GM19025 (cell line): ENCODE data around the gene CDR2L.
"Not testable (repeated sequence)": the region's sequence is repeated elsewhere in the genome, so short reads cannot be mapped to it uniquely, and the experiment has no call there.

ENCODE experiments used
- ATAC-seq: cut with Tn5 transposase; IDR thresholded peaks from one replicate; pipeline ENCODE4 v1.9.1; 2021; ENCODE audit warnings: mild to moderate bottlenecking, low read depth, moderate library complexity; ENCODE audit not compliant: unreplicated experiment

Gene CDR2L

GRCh38 chr17:74979408-74980146 lies 7.9 kb upstream of the CDR2L start:
- no peak for ATAC-seq

DNA sequence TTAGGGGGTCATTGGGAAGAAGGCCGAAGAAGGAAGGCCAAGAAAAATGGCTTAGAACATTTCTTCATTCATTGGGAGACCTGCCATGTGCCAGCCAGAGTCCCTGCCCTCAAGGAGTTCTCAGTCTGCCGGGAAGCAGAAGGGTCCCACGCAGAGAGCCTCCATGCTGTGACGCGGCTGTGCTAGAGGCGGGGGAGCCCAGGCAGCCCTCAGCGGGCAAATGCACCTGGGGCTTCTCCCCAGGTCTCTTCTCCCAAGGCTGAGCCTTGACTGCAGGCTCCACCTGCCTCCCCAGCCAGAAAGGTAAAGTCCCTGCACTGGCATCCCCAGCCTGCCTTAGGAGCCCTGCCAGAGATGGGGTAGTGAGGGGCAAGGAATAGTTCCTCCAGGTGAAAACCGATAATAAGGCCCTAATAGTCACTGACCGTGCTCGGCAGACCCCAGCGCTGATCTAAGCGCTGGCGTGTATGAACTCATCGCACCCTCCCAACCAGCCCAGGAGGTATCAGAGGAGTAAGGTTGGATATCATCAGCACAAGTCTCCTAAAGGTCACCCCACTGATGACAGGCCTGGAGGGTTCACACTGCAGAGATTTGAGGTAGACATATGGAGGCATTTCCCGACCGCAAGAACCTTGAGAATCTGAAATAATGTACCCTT lies 6.0 kb upstream of the CDR2L start:
- no peak for ATAC-seq

DNA sequence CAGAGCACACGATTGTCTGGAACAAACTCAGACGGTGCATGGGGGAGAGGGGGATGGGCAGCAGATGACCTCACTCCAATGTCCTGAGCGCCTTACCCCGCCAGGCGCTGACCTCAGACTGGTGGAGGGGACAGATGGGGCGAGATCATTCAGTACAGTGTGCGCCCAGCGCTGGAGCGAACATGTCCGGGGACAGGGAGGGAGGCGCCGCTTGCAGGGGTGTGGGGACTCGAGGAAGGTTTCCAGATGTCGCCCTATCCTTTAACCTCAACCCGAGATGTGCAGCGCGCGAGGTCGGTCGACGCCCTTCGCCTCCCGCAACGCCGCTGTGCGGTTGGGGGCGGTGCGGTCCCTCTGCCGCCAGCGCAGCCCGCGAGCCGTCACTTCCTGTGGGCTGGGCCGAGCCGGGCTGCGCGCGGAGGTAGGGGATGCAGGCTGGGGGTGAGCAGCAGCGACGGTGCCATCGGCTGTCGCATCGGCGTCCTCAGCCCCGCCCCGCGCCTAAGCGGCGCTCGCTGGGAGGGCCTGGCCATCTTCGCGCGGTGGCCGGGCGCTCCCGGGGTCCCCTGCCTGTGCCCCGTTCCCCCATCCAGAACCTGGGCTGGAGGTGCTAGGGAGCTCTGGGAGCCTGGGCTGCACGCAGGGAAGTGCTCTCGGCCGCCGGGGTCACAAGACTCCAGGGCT lies 5.3 kb upstream of the CDR2L start:
- peak; percentile 56 for ATAC-seq

GRCh38 chr17:74982663-74983313 lies 4.6 kb upstream of the CDR2L start:
- not testable (repeated sequence) for ATAC-seq

DNA sequence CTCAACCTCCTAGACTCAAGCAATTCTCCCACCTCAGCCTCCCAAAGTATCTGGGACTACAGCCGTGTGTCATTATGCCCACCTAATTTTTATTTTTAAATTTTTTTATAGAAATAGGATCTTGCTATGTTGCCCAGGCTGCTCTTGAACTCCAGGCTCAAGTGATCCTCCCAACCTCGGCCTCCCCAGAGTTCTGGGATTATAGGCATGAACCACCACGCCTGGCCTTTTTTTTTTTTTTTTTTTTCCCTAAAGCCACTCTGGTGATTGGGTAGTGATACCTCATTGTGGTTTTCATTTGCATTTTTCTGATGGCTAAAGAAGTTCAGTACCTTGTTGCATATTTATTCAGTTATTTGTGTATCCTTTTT lies 1.2 kb upstream of the CDR2L start:
- ATAC-seq: no peak

GRCh38 chr17:74987909-74988711 lies 678 bp downstream of the CDR2L start:
- peak; percentile 36 for ATAC-seq

GRCh38 chr17:74990581-74991105 lies 3.2 kb downstream of the CDR2L start:
- no peak for ATAC-seq

- ATAC-seq: no peak
These were observed 4.8 kb downstream of the CDR2L start for GRCh38 chr17:74992223-74992622.

GRCh38 chr17:74994440-74994839 lies 7.0 kb downstream of the CDR2L start:
- no peak for ATAC-seq

GRCh38 chr17:74995847-74996246 lies 8.4 kb downstream of the CDR2L start:
- ATAC-seq: no peak

DNA sequence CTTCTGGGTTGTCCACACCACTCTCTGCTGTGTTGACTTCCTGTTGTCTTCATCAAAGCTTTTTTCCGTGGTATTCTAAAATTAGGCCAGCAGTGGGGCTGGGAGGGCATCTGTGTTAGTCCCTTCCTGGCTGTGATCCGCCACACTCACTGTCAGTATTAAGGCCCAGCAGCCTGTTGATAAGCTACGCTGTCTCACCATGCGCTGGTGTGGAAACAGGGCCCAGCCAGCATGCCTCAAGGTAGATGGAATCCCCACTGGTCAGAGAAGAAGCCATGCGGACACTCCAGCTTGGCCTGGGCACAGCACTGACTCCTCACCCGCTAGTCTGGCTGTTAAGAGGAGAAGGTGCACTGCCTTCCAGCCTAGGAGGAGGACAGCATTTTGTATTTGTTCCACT lies 11.4 kb downstream of the CDR2L start:
- no peak for ATAC-seq

DNA sequence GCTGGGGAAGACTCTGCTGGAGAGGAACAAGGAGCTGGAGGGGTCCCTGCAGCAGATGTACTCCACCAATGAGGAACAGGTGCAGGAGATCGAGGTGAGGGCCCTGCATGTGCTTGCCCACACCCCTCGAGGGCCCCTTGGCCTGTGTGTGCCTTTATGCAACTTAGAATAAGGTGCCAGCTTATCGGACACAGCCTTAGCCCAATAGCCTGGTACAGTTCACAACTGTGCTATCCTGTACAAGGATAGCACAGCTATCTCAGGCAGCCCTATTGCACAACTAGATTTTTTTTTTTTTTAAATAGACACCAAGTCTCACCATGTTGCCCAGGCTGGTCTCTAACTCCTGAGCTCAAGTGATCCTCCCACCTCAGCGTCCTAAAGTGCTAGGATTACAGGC lies 12.1 kb downstream of the CDR2L start:
- ATAC-seq: no peak

- ATAC-seq: no peak
These were observed 14.7 kb downstream of the CDR2L start for GRCh38 chr17:75001915-75002843.

DNA sequence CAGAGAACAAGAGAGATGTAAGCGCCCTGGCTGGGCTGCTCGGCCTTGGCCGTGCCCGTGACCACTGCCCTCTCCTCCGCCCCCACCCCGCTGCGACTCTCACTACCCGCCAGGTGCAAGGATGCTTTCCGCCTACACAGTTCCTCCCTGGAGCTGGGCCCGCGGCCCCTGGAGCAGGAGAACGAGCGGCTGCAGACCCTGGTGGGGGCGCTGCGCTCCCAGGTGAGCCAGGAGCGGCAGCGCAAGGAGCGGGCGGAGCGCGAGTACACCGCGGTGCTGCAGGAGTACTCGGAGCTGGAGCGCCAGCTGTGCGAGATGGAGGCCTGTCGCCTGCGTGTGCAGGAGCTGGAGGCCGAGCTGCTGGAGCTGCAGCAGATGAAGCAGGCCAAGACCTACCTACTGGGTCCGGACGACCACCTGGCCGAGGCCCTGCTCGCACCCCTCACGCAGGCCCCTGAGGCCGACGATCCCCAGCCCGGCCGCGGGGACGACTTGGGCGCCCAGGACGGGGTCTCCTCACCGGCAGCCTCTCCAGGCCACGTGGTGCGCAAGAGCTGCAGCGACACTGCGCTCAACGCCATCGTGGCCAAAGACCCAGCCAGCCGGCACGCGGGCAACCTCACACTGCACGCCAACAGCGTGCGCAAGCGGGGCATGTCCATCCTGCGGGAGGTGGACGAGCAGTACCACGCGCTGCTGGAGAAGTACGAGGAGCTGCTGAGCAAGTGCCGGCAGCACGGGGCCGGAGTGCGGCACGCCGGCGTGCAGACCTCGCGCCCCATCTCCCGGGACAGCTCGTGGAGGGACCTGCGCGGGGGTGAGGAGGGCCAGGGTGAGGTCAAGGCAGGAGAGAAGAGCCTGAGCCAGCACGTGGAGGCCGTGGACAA lies 15.9 kb downstream of the CDR2L start:
- no peak for ATAC-seq

- ATAC-seq: no peak
These were observed 16.5 kb downstream of the CDR2L start for GRCh38 chr17:75003957-75004355.

DNA sequence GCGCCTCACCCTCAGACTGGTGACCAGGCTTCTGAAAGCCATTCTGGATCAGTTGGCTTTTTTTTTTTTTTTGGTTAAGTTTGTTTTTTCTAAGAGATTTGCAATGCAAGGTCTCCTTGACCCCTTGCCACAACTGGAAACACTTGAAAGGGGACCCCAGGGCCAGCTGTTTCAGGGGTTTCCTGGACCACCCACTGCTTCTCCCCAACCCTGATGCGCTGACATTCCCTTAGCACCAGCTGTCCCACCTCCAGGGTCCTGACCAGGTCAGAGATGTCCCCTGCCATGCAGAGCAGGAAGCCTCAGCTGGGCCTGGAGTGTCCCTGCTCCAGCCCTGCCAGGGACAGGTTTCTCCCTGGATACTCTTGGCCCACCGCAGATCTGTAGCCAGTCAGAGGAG lies 16.9 kb downstream of the CDR2L start:
- no peak for ATAC-seq

- ATAC-seq: no peak
These were observed 17.9 kb downstream of the CDR2L start for GRCh38 chr17:75005291-75005690.

- ATAC-seq: not testable (repeated sequence)
These were observed 18.7 kb downstream of the CDR2L start for GRCh38 chr17:75006084-75006483.
